Chondrocyte (in vitro differentiated cells): Measurements from ENCODE around the gene CRYGS. TPM values are rescaled to one million over a fixed set of nuclear protein-coding genes. Genes with fewer than 3 reads are reported as not detected.
A peak's percentile ranks its signal among the peaks of the same experiment; 100 is the strongest.

Experiments
- DNase-seq: peaks from one replicate; pipeline ENCODE4 v3.0.0; 2021; ENCODE audit warnings: mixed read lengths, low spot score
- H3K27ac Mint-ChIP-seq: one replicate; pipeline ENCODE4 v1.8.0; 2021; ENCODE audit warnings: mild to moderate bottlenecking, moderate library complexity, mixed read lengths; ENCODE audit not compliant: unreplicated experiment
- H3K27me3 Mint-ChIP-seq: 2 replicates; pipeline ENCODE4 v1.8.0; 2021; ENCODE audit warnings: low read depth, mixed read lengths
- H3K36me3 Mint-ChIP-seq: 2 replicates; pipeline ENCODE4 v1.8.0; 2021; ENCODE audit warnings: low read depth, mixed read lengths
- H3K4me1 Mint-ChIP-seq: 2 replicates; pipeline ENCODE4 v1.8.0; 2021; ENCODE audit warnings: low read depth, mild to moderate bottlenecking, mixed read lengths
- H3K4me3 Mint-ChIP-seq: one replicate; pipeline ENCODE4 v1.8.0; 2021; ENCODE audit warnings: mild to moderate bottlenecking, moderate library complexity, mixed read lengths; ENCODE audit not compliant: unreplicated experiment
- H3K9me3 Mint-ChIP-seq: 2 replicates; pipeline ENCODE4 v1.8.0; 2021; ENCODE audit warnings: low read depth, mixed read lengths
- total RNA-seq: library from RNA; stranded (reverse); gene quantifications from 3 replicates; pipeline ENCODE4 v1.2.1, GENCODE V29; 2021
- TF ChIP-seq, protein P1 (sequence below): fragments of 200-600 bp; sonication (generic); IDR thresholded peaks from 2 replicates; pipeline ENCODE4 v1.5.0; 2021; ENCODE audit warnings: antibody characterized with exemption, mild to moderate bottlenecking, moderate library complexity

CRYGS gene
- total RNA-seq, 1 donor from 2014 or later, result 3.1 TPM

GRCh38 chr3:186530415-186530814, 13.8 kb downstream of the CRYGS start:
- DNase-seq, result no peak
- Mint-ChIP-seq H3K9me3 (no peaks in the 10 kb centered on the region), H3K27me3 (peaks cover 6% of the 10 kb centered on the region), H3K27ac (no peak overlapping the region), H3K4me1 (peaks cover 3% of the 10 kb centered on the region), H3K4me3 (no peak overlapping the region), H3K36me3 (peaks cover 3% of the 10 kb centered on the region)
- TF ChIP-seq, protein P1, sequence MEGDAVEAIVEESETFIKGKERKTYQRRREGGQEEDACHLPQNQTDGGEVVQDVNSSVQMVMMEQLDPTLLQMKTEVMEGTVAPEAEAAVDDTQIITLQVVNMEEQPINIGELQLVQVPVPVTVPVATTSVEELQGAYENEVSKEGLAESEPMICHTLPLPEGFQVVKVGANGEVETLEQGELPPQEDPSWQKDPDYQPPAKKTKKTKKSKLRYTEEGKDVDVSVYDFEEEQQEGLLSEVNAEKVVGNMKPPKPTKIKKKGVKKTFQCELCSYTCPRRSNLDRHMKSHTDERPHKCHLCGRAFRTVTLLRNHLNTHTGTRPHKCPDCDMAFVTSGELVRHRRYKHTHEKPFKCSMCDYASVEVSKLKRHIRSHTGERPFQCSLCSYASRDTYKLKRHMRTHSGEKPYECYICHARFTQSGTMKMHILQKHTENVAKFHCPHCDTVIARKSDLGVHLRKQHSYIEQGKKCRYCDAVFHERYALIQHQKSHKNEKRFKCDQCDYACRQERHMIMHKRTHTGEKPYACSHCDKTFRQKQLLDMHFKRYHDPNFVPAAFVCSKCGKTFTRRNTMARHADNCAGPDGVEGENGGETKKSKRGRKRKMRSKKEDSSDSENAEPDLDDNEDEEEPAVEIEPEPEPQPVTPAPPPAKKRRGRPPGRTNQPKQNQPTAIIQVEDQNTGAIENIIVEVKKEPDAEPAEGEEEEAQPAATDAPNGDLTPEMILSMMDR, result no peak

GRCh38 chr3:186529201-186529999, 14.8 kb downstream of the CRYGS start:
- no peak for DNase-seq
- no peak overlapping the region for H3K4me3 Mint-ChIP-seq
- H3K9me3 Mint-ChIP-seq, result no peaks in the 10 kb centered on the region
- TF ChIP-seq, protein P1, result peak; percentile 15
- H3K4me1 Mint-ChIP-seq, result peaks cover 3% of the 10 kb centered on the region
- no peak overlapping the region for H3K27ac Mint-ChIP-seq
- H3K36me3 Mint-ChIP-seq, result peaks cover 3% of the 10 kb centered on the region
- peaks cover 10% of the 10 kb centered on the region for H3K27me3 Mint-ChIP-seq

DNA sequence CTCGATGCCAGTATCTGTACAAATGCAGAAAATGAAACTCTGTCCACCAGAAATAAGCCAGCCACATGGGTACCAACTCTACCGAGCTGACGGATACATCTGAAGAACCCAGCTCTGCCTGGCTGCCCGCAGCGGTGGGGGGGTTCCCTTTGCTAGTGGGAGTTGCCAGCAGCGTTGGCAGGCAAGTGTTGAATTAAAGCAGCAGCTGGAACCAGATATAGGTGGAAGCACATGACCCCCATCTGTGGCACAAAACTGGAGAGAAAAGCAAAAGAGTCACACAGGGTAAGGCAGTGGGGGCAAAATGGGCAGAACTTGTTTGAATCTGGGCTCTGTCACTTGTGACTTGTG, 17.9 kb downstream of the CRYGS start:
- peaks cover 3% of the 10 kb centered on the region for H3K4me1 Mint-ChIP-seq
- H3K27me3 Mint-ChIP-seq, result peaks cover 19% of the 10 kb centered on the region
- peaks cover 3% of the 10 kb centered on the region for H3K36me3 Mint-ChIP-seq
- TF ChIP-seq, protein P1, result no peak
- no peak overlapping the region for H3K4me3 Mint-ChIP-seq
- no peaks in the 10 kb centered on the region for H3K9me3 Mint-ChIP-seq
- H3K27ac Mint-ChIP-seq, result no peak overlapping the region
- no peak for DNase-seq

DNA sequence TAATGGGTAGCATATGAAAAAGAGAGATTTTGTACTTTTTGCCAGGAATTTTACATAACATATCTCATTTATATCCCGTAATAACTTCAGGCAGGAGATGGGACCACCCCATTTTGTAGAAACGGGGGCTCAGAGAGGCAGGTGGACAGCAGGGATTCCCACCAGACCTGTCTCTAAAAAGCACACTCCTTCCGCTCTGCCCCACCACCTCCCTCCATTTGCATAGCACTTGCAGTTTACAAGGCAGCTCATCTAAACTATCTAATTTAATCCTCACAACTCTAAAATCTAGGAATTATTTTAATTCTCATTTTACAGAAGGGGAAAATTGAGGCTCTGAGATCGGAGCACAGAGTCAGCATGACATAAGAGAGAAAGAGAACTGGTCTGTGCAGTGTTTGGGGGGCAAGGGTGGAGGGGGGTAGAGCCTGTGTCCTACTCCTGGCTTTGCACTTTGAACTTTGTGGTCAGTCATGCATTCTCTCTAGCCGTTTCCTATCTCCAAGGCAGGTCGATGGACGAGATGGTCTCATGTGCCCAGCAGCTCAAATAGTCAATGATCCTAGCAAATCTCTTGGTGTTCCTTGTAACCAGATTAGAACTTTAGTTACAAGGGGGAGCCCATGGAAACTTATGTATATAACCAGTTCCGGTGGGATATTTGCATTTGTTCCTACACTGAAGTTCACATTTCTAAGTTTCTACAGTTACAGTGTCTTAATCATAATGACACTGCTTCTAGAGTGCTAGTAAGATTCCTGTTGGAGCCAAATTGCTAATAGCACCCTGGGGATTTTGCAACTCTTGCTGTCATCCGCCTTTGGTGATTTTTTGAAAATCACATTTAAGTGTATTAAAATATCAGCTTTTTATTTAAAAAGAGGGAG, 18.6 kb downstream of the CRYGS start:
- Mint-ChIP-seq H3K27me3 (peaks cover 25% of the 10 kb centered on the region), H3K9me3 (no peaks in the 10 kb centered on the region), H3K27ac (no peak overlapping the region), H3K36me3 (peaks cover 3% of the 10 kb centered on the region), H3K4me3 (no peak overlapping the region), H3K4me1 (peaks cover 3% of the 10 kb centered on the region)
- TF ChIP-seq, protein P1, result no peak
- no peak for DNase-seq

GRCh38 chr3:186524616-186525015, 19.6 kb downstream of the CRYGS start:
- Mint-ChIP-seq H3K27me3 (peaks cover 30% of the 10 kb centered on the region), H3K27ac (no peak overlapping the region), H3K4me3 (no peak overlapping the region), H3K4me1 (no peaks in the 10 kb centered on the region), H3K36me3 (peaks cover 3% of the 10 kb centered on the region), H3K9me3 (no peaks in the 10 kb centered on the region)
- DNase-seq, result no peak
- TF ChIP-seq, protein P1, result no peak
